WERI-Rb-1 (cell line): Measurements from ENCODE around the gene MRPL17.

Experiments
- DNase-seq: peaks from one replicate; pipeline ENCODE4 v3.0.0-alpha.2; 2020
- H3K27ac ChIP-seq: fragments of 250-450 bp; sonication (Bioruptor Pico); 2 replicates; pipeline ENCODE4 v1.5.1; 2020; ENCODE audit warnings: mild to moderate bottlenecking, moderate library complexity
- H3K27me3 ChIP-seq: fragments of 250-450 bp; sonication (Bioruptor Pico); 2 replicates; pipeline ENCODE4 v1.5.1; 2021; ENCODE audit warnings: mild to moderate bottlenecking, low read depth, moderate library complexity; ENCODE audit not compliant: insufficient read depth, severe bottlenecking
- H3K36me3 ChIP-seq: fragments of 250-450 bp; sonication (Bioruptor Pico); 2 replicates; pipeline ENCODE4 v1.5.1; 2020; ENCODE audit warnings: mild to moderate bottlenecking, moderate library complexity
- H3K4me3 ChIP-seq: 2 replicates; pipeline ENCODE4 v1.5.1; 2011; ENCODE audit warnings: low read depth, mild to moderate bottlenecking, control low read depth, low read length
- H3K9me3 ChIP-seq: fragments of 250-450 bp; sonication (Bioruptor Pico); 2 replicates; pipeline ENCODE4 v1.5.1; 2021; ENCODE audit warnings: mild to moderate bottlenecking, moderate library complexity; ENCODE audit not compliant: severe bottlenecking
- TF ChIP-seq, protein P1 (sequence below): IDR thresholded peaks from 2 replicates; pipeline ENCODE4 v1.5.1; 2011; ENCODE audit warnings: low read depth, mild to moderate bottlenecking, control low read depth, inconsistent platforms, low read length

Gene MRPL17

DNA sequence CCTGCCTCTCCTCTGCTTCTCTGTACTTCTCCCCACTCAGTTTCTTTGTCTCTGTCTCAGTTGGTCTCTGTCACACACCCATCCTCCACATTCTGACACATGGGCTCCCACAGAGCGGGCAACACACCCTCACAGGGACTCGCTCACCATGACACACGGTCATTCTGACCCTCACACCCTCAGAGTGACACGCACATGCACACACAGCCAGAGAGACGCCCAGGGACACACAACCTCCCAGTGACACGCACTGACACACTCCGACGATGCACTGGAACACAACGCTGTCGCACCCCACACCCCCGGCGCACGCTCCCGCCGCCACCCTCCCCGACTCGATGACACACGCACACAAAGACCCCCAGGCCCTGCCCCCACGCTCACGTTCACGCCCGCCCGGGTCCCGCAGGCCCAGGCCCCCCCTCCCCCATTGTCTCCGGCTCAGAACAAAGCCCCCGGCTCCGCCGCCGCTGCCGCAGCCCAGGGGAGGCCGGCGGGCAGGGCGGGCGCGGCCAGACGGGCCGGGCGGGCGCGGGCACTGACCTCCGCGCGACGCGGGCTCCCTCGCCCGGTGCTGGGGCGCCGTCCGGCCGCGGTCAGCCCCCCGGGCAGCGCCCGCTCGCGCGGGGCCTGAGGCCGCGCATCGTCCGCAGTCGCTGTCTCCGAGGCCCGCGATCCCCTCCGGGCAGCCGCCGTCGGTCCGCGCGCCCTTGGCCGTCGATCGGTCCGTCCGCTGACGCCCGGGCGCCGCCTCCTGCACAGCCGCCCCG, 27.9 kb downstream of the MRPL17 start:
- peak overlapping the region; percentile 48 for H3K4me3 ChIP-seq
- no peaks in the 10 kb centered on the region for H3K27me3 ChIP-seq
- DNase-seq: peak; percentile 30

DNA sequence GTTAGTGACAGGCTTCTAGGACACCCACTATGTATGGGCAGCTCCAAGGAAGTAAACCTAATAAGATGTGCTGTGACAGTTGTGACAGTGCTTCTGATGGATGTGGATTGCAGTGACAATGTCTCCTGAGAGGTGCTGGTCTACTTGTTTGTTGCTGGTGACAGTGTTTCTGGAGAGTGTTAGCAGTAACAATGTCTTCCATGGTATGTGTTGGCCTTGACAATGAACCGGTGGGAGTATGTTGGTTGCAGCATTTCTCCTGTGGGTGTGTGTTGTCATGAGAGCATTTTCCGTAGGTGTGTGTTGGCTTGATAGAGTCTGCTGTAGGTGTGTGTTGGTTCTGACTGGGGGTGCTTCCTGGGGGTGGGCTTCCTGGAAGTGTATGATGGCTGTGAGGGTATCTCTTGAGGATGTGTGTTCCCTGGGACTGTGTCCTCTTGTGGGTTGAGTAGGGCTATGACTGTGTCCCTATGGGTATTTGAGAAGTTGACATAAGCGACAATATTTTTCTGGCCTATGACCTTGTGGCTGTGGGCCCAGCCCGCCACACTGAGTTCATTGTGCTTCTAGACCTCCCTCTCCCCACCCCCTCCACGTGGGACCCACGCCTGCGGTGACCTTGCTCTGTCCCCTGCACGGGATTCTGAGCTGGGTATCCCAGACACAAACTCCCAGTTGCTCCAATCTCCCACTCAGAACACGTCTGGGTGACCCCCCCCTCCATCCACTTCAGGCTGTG, 28.7 kb downstream of the MRPL17 start:
- Histone ChIP-seq H3K36me3 (peaks cover 5% of the 10 kb centered on the region), H3K27me3 (no peaks in the 10 kb centered on the region), H3K9me3 (no peaks in the 10 kb centered on the region), H3K27ac (no peak overlapping the region), H3K4me3 (peak overlapping the region; percentile 48)
- TF ChIP-seq, protein P1, sequence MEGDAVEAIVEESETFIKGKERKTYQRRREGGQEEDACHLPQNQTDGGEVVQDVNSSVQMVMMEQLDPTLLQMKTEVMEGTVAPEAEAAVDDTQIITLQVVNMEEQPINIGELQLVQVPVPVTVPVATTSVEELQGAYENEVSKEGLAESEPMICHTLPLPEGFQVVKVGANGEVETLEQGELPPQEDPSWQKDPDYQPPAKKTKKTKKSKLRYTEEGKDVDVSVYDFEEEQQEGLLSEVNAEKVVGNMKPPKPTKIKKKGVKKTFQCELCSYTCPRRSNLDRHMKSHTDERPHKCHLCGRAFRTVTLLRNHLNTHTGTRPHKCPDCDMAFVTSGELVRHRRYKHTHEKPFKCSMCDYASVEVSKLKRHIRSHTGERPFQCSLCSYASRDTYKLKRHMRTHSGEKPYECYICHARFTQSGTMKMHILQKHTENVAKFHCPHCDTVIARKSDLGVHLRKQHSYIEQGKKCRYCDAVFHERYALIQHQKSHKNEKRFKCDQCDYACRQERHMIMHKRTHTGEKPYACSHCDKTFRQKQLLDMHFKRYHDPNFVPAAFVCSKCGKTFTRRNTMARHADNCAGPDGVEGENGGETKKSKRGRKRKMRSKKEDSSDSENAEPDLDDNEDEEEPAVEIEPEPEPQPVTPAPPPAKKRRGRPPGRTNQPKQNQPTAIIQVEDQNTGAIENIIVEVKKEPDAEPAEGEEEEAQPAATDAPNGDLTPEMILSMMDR: no peak
- DNase-seq: no peak

More for the DNA sequence above, 27.9 kb downstream of the MRPL17 start:
- peaks cover 4% of the 10 kb centered on the region for H3K36me3 ChIP-seq
- TF ChIP-seq, protein P1: no peak
- no peaks in the 10 kb centered on the region for H3K9me3 ChIP-seq
- no peak overlapping the region for H3K27ac ChIP-seq

DNA sequence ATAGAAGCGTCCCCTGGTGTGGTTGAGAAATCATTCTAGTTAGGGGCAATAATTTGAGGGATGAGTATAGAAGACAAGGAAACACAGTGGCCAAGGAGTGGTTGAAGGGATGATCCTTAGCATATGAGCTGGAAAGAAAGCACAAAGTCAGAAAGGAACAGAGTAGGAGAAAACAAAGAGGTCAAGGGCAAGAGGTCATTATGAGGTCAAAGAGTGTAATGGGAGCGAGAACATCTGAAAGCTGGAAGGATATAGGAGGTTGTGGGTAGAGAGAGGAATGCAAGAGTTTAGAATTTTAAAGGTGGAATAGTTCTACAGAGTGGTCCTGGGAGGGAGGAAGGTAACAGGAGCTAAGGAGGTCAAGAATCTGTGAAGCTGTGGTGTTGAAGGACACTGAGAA, 29.5 kb downstream of the MRPL17 start:
- Histone ChIP-seq H3K9me3 (no peaks in the 10 kb centered on the region), H3K27ac (no peak overlapping the region), H3K27me3 (no peaks in the 10 kb centered on the region), H3K36me3 (peaks cover 13% of the 10 kb centered on the region), H3K4me3 (no peak overlapping the region)
- TF ChIP-seq, protein P1: no peak
- no peak for DNase-seq

DNA sequence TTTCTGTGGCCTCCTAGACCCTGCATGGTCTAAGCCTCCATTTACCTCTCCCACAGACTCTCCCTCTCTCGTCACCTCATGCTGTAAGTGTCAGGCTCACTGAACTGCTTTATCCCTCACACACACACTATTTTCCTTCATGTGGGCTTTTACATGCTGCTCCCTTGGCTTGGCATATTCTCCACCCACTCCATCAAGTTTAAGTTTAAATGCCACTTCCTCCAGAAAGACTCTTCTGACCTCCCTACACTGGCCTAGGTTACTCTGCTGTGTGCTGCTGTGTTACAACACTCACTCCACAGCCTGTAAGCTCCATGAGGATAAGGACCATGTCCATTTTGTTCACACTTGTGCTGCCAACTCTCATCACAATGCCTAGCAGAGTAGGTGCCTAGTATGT, 30.0 kb downstream of the MRPL17 start:
- TF ChIP-seq, protein P1: no peak
- no peak overlapping the region for H3K27ac ChIP-seq
- peaks cover 13% of the 10 kb centered on the region for H3K36me3 ChIP-seq
- H3K4me3 ChIP-seq: no peak overlapping the region
- no peaks in the 10 kb centered on the region for H3K27me3 ChIP-seq
- no peak for DNase-seq
- H3K9me3 ChIP-seq: no peaks in the 10 kb centered on the region

DNA sequence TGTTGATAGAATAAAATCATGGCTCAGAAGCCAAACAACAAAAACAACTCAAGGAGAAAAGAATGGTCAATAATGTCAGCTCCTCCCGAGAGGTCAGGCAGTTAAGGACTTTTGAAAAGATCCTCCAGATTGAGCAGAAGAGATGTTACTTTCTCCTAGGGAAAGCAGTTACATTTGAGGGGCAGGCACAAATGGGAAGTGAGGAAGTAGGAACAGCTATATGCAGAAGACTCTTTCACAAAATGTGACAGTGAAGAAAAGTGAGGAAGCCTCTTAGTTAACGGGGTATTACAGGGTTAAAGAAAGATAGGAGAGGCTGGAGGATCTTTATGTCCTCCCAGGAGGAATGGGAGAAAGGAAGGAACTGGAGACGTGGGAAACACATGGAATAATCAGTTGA, 31.0 kb downstream of the MRPL17 start:
- Histone ChIP-seq H3K9me3 (no peaks in the 10 kb centered on the region), H3K27me3 (no peaks in the 10 kb centered on the region), H3K27ac (no peak overlapping the region), H3K4me3 (no peak overlapping the region), H3K36me3 (peaks cover 13% of the 10 kb centered on the region)
- TF ChIP-seq, protein P1: no peak
- DNase-seq: no peak
